ENCODE measurements around the gene TTN. TPM values are rescaled to one million over a fixed set of nuclear protein-coding genes. Genes with fewer than 3 reads are reported as not detected.

The TTN gene
- total and polyA plus RNA-seq, 2 of the 8 experiments (the other 6 are each of a cell fraction or from before 2014, with no cell fraction given) = 0.30 to 9.7 TPM

DNA sequence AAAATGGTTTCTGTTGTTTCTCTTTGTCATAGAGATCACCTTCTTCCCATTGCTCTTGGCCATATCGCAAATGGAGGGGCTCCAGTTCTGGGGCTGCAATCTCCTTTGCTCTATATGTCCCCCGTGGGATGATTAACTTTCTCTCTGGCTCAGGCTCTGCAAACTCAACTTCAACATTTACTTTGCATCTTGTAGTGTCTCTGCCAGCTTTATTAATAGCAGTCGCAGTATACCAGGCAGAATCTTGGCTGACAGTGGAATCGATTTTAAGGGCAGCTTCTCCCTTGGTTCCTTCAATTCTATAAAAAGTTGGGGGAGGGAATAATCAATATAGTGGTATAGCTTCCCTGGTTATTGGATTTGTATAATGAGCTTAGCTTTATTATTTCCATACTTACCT lies 30.5 kb downstream of the TTN start (continued):
- TF ChIP-seq, protein P1, sequence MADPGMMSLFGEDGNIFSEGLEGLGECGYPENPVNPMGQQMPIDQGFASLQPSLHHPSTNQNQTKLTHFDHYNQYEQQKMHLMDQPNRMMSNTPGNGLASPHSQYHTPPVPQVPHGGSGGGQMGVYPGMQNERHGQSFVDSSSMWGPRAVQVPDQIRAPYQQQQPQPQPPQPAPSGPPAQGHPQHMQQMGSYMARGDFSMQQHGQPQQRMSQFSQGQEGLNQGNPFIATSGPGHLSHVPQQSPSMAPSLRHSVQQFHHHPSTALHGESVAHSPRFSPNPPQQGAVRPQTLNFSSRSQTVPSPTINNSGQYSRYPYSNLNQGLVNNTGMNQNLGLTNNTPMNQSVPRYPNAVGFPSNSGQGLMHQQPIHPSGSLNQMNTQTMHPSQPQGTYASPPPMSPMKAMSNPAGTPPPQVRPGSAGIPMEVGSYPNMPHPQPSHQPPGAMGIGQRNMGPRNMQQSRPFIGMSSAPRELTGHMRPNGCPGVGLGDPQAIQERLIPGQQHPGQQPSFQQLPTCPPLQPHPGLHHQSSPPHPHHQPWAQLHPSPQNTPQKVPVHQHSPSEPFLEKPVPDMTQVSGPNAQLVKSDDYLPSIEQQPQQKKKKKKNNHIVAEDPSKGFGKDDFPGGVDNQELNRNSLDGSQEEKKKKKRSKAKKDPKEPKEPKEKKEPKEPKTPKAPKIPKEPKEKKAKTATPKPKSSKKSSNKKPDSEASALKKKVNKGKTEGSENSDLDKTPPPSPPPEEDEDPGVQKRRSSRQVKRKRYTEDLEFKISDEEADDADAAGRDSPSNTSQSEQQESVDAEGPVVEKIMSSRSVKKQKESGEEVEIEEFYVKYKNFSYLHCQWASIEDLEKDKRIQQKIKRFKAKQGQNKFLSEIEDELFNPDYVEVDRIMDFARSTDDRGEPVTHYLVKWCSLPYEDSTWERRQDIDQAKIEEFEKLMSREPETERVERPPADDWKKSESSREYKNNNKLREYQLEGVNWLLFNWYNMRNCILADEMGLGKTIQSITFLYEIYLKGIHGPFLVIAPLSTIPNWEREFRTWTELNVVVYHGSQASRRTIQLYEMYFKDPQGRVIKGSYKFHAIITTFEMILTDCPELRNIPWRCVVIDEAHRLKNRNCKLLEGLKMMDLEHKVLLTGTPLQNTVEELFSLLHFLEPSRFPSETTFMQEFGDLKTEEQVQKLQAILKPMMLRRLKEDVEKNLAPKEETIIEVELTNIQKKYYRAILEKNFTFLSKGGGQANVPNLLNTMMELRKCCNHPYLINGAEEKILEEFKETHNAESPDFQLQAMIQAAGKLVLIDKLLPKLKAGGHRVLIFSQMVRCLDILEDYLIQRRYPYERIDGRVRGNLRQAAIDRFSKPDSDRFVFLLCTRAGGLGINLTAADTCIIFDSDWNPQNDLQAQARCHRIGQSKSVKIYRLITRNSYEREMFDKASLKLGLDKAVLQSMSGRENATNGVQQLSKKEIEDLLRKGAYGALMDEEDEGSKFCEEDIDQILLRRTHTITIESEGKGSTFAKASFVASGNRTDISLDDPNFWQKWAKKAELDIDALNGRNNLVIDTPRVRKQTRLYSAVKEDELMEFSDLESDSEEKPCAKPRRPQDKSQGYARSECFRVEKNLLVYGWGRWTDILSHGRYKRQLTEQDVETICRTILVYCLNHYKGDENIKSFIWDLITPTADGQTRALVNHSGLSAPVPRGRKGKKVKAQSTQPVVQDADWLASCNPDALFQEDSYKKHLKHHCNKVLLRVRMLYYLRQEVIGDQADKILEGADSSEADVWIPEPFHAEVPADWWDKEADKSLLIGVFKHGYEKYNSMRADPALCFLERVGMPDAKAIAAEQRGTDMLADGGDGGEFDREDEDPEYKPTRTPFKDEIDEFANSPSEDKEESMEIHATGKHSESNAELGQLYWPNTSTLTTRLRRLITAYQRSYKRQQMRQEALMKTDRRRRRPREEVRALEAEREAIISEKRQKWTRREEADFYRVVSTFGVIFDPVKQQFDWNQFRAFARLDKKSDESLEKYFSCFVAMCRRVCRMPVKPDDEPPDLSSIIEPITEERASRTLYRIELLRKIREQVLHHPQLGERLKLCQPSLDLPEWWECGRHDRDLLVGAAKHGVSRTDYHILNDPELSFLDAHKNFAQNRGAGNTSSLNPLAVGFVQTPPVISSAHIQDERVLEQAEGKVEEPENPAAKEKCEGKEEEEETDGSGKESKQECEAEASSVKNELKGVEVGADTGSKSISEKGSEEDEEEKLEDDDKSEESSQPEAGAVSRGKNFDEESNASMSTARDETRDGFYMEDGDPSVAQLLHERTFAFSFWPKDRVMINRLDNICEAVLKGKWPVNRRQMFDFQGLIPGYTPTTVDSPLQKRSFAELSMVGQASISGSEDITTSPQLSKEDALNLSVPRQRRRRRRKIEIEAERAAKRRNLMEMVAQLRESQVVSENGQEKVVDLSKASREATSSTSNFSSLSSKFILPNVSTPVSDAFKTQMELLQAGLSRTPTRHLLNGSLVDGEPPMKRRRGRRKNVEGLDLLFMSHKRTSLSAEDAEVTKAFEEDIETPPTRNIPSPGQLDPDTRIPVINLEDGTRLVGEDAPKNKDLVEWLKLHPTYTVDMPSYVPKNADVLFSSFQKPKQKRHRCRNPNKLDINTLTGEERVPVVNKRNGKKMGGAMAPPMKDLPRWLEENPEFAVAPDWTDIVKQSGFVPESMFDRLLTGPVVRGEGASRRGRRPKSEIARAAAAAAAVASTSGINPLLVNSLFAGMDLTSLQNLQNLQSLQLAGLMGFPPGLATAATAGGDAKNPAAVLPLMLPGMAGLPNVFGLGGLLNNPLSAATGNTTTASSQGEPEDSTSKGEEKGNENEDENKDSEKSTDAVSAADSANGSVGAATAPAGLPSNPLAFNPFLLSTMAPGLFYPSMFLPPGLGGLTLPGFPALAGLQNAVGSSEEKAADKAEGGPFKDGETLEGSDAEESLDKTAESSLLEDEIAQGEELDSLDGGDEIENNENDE (IDR thresholded peaks at IDR 0.05; ENCODE audit: insufficient replicate concordance, low read length) = no peak
- TF ChIP-seq JUND (IDR thresholded peaks at IDR 0.05; ENCODE audit: low read length) = no peak
- TF ChIP-seq KDM4A (IDR thresholded peaks at IDR 0.05; ENCODE audit: low read depth, low read length, severe bottlenecking) = no peak
- no peak for TF ChIP-seq RBBP5 (IDR thresholded peaks at IDR 0.05; ENCODE audit: borderline replicate concordance, low read depth, low read length)
- TF ChIP-seq POLR2AphosphoS5 (IDR thresholded peaks at IDR 0.05; ENCODE audit: low read depth, low read length) = no peak
- TF ChIP-seq, protein P2, sequence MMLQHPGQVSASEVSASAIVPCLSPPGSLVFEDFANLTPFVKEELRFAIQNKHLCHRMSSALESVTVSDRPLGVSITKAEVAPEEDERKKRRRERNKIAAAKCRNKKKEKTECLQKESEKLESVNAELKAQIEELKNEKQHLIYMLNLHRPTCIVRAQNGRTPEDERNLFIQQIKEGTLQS (IDR thresholded peaks at IDR 0.05; ENCODE audit: insufficient read depth, low read depth, low read length) = no peak
- no peak for TF ChIP-seq KDM5A (IDR thresholded peaks at IDR 0.05; ENCODE audit: low read length)

All from H1 (cell line).